ENCODE measurements around the gene ATAD5. TPM values are rescaled to one million over a fixed set of nuclear protein-coding genes. Genes with fewer than 3 reads are reported as not detected.

ATAD5 gene
- total RNA-seq, 4 donors from 2014 or later: 0.75 to 2.7 (median 1.2) TPM

- Histone ChIP-seq H3K9me3 (no peaks in the 10 kb centered on the region), H3K36me3 (no peaks in the 10 kb centered on the region), H3K27ac (peak overlapping the region; percentile 90 to 94 (median 92)), H3K4me1 (peaks cover 8 to 67% (median 32%) of the 10 kb centered on the region in 4 donors), H3K4me3 (peak overlapping the region; percentile 78 to 99 (median 96)), H3K27me3 (no peaks in the 10 kb centered on the region)
- in situ Hi-C loops (cut with MboI; ENCODE audit: low pct_ligation_motif_present in 1 of 4, low pct_unique_long_range_greater_than_20kb in 1 of 4, low sequenced_read_pairs in 3 of 4): no loop called here
- WGBS, 2 donors (ENCODE audit: low coverage in 1 of 2): 0 to 1% methylated on average over 5 to 11 of the region's 11 CpGs
- intact Hi-C loops (cut with DNase I; ENCODE audit: low total_unique reads): no loop called here
- DNase-seq: peak; percentile 43
- TF ChIP-seq POLR2A (IDR thresholded peaks at IDR 0.05): no peak
- TF ChIP-seq CTCF (IDR thresholded peaks at IDR 0.05): no peak
- TF ChIP-seq EP300 (IDR thresholded peaks at IDR 0.05; ENCODE audit: low read depth): no peak
- TF ChIP-seq POLR2AphosphoS5 (IDR thresholded peaks at IDR 0.05): no peak
Observed at GRCh38 chr17:30824002-30824355, 7.8 kb upstream of the ATAD5 start.

- Histone ChIP-seq H3K4me1 (peaks cover 8 to 61% (median 29%) of the 10 kb centered on the region in 4 donors), H3K4me3 (peak within 1 kb of the TSS; percentile 78 to 99 (median 96)), H3K27ac (peak within 1 kb of the TSS; percentile 90 to 94 (median 92)), H3K27me3 (no peaks in the 10 kb centered on the region), H3K9me3 (no peaks in the 10 kb centered on the region), H3K36me3 (no peaks in the 10 kb centered on the region)
- no peak for TF ChIP-seq EP300 (IDR thresholded peaks at IDR 0.05; ENCODE audit: low read depth)
- peak; percentile 37 to 76 (median 46) for TF ChIP-seq CTCF (IDR thresholded peaks at IDR 0.05)
- peak; percentile 78 to 92 (median 90) for TF ChIP-seq POLR2AphosphoS5 (IDR thresholded peaks at IDR 0.05)
- peak; percentile 82 for TF ChIP-seq POLR2A (IDR thresholded peaks at IDR 0.05)
- in situ Hi-C loops (cut with MboI; ENCODE audit: low pct_ligation_motif_present in 1 of 4, low pct_unique_long_range_greater_than_20kb in 1 of 4, low sequenced_read_pairs in 3 of 4) (no loop called here), intact Hi-C loops (cut with DNase I; ENCODE audit: low total_unique reads) (no loop called here)
- 0 to 8% methylated on average over 8 to 51 of the region's 75 CpGs for WGBS, 2 donors (ENCODE audit: low coverage in 1 of 2)
- DNase-seq: peak; percentile 93
Observed at GRCh38 chr17:30824356-30825145, 7.2 kb upstream of the ATAD5 start, which contains the start of gene CRLF3. Gene CRLF3, minus strand, starts transcription at chr17:30824692. Its CDS starts 41 bp downstream, at chr17:30824651.

- intact Hi-C loops (cut with DNase I; ENCODE audit: low total_unique reads): no loop called here
- WGBS, 2 donors (ENCODE audit: low coverage in 1 of 2): 75 to 88% methylated on average over 2 to 6 of the region's 6 CpGs
Observed at GRCh38 chr17:30827082-30827481, 4.7 kb upstream of the ATAD5 start.

More at GRCh38 chr17:30827082-30827481, 4.7 kb upstream of the ATAD5 start:
- H3K4me3 ChIP-seq: no peak overlapping the region
- in situ Hi-C loops (cut with MboI; ENCODE audit: low pct_ligation_motif_present in 1 of 4, low pct_unique_long_range_greater_than_20kb in 1 of 4, low sequenced_read_pairs in 3 of 4): no loop called here
- H3K27me3 ChIP-seq: no peaks in the 10 kb centered on the region
- TF ChIP-seq CTCF (IDR thresholded peaks at IDR 0.05) (no peak), EP300 (IDR thresholded peaks at IDR 0.05; ENCODE audit: low read depth) (no peak), POLR2A (IDR thresholded peaks at IDR 0.05) (no peak), POLR2AphosphoS5 (IDR thresholded peaks at IDR 0.05) (no peak)
- no peaks in the 10 kb centered on the region for H3K36me3 ChIP-seq
- no peaks in the 10 kb centered on the region for H3K9me3 ChIP-seq
- DNase-seq: no peak
- no peak overlapping the region for H3K27ac ChIP-seq
- peaks cover 8 to 44% (median 26%) of the 10 kb centered on the region in 4 donors for H3K4me1 ChIP-seq
